Measurements from ENCODE around the gene PHIP.
"Not testable (repeated sequence)": the region's sequence is repeated elsewhere in the genome, so short reads cannot be mapped to it uniquely, and the experiment has no call there.

Gene PHIP

DNA sequence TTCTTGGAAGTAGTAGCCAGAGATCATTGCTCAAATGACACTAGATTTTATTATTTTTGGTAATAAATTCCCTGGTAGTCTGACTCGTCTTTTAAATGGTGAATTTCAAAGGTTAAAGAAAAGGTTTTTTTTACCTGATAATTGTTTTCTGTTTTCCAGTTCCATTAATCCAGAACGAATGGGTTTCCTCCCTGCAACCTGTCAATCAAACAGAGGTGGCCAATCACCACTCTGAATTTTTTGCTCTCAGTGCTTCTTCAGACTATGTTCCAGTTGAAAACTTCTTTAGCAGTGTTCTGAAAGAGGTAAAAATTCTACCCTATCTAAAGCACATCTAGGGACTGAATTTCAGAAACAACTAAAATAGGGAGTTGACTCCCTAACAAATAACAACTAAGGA, 73.8 kb downstream of the PHIP start:
- no peak for DNase-seq

DNA sequence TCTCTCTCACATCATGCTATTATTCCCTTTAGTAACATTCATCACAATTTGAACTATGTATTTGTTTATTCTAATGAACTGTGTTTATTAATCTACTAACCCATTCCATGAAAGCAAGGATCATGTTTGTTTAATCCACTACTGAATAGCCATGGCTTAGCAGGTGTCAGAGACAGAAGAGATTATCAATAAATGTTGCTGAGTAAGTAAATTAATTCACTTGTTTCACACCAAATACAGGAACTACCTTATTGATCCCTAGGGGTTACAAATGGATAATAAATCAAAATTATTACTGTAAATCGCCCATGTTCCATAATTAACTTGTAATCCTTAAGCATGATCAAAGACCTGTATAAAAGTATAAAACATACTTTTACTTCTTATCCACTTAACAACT, 76.6 kb downstream of the PHIP start:
- DNase-seq: no peak

DNA sequence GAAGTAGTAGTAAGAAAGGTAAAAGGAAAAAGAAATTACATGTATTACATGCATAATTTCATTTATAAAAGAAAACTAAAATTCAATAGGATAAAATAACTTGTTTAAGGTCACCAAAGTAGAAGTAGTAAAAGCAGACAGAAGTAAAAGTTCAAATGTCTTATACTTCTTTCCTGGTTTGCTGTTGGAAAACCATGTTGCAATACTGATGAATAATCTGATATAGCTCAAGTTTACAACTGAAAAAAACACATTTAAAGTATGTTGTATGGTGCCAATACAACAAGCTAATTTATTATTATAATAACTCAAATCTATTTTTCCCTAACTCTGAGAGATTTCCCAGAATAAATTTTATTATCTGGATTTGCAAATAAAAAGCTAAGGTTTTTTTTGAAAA, 78.3 kb downstream of the PHIP start:
- DNase-seq: no peak

DNA sequence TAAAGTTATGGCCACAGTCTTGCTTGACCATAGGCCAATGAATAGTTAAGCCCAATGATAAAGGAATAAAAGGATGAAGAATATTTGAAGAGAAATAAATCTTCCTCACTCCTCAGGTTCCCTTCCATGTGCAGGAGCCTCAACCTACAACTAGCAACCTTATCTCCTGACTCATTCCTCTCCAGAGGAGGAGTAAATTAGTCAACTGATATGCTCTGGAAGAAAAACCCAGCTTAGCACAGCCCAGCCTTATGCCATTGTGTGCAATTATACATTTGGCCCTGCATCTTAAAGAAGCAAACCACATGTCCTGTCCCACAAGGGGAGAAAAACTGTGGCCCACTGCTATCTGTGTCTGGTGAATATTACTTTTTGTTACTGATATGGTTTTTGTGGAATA, 82.1 kb downstream of the PHIP start:
- DNase-seq: no peak

DNA sequence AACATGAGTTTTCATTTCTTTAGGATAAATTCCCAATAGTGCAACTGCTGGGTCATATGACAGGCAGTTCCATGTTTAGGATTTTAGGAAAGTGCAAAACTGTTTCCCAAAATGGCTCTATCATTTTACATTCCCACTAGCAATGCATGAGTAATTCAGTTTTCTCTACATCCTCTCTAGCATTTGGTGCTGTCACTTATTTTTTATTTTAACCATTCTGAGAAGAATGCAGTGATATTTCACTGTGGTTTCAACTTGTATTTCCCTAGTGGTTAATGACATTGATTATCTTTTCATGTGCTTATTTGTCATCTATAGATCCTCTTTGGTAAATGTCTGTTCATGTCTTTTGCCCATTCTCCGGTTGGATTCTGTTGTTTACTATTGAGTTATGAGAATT, 82.7 kb downstream of the PHIP start:
- DNase-seq: no peak

DNA sequence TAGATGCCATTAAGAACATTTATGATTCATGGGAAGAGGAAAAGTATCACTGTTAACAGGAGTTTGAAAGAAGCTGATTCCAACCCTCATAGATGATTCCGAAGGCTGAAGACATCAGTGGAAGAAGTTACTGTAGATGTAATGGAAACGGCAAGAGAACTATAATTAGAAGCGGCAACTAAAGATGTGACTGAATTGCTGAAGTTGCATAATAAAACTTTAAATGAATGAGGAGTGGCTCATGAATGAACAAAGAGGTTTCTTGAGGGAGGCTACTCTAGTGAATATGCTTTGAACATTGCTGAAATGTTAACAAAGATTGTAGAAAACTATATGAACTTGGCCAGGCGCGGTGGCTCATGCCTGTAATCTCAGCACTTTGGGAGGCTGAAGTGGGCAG, 84.1 kb downstream of the PHIP start:
- no peak for DNase-seq

DNA sequence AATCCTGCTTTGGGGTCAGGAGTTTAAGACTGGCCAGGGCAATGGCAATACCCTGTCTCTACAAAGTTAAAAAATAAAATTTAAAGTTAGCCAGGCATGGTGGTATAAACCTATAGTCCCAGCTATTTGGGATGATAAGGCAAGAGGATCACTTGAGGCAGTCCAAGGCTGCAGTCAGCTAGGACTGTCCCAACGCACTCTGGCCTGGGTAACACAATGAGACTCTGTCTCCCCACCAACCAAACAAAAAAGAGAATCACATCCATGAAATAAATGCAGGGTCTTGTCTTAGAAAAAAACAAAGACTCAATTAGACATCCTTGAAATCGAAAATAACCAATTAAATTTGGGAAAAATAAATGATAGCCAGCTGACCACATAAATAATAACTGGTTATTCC, 88.9 kb downstream of the PHIP start:
- DNase-seq: no peak

DNA sequence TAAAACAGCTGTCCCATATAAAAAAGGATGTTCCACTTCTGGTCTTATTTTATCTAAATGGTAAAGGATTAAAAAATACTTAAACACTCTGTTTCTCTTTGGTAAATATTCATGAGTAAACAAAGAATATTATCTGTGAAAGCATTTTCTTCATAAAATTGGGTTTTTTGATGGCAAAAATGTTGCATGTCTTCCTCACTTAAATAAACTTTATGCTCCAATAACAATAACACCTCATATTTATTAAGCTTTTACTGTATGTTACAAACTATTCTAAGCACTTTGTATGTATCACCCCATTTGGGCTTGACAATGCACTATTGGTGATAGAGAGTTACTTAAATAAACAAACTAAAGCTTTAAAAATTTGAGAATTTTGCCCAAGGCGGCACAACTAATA, 91.9 kb downstream of the PHIP start:
- DNase-seq: no peak

GRCh38 chr6:78984225-78984950, 93.7 kb downstream of the PHIP start:
- no peak for DNase-seq

DNA sequence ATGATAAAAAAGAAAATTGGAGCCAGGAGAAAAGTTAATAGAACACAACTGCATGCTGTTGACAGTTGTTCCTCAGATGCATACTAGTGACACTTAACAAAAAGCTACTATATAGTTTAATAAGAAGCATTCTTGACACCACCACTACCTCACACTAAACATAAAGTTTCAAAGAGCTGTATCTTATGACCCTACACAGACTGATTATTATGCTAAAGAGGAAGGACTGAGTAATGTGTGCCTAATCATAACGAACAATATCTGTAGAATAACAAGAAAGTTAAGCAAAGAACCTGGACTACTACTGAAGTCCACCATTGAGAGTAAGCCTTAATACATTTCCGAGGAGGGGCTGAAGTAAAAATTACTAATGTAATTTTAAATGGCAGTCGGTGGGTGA, 110.9 kb downstream of the PHIP start:
- DNase-seq: no peak

GRCh38 chr6:78966542-78966941, 111.5 kb downstream of the PHIP start:
- no peak for DNase-seq

- no peak for DNase-seq
Measured at GRCh38 chr6:78962448-78962847, 115.6 kb downstream of the PHIP start.

DNA sequence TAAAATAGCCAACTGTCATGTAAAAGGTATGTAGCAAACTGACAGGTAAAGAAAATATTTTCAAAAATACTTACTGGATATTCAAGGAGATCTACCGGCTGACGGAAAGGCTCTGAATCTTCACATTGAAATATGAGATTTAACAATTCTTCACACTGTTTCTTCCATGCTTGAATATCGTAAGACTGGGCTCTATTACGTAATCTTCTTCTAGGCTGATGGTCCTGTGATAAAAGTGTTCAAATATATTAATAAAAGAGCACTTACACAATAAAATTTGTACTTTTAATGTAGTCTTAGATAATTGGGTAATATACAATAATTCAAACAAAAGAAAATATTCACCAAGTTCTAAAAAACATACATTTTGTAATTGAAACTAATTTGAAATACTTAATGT, 123.3 kb downstream of the PHIP start:
- DNase-seq: no peak

DNA sequence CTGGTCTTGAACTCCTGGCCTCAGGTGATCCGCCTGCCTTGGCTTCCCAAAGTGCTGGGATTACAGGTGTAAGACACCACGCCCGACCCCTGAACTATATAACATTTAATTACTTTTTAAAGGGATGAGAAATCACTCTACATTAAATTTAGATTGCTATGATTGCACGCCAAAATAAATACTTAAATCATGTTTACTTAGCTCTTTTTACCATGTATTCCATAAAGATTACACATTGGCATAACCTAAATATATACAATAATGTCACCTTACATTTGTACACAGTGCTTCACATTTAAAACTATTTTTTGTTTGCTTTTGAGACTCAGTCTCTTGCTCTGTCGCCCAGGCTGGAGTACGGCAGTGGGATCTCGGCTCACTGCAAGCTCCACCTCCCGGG, 124.3 kb downstream of the PHIP start:
- DNase-seq: no peak

- no peak for DNase-seq
Measured at GRCh38 chr6:78952362-78952761, 125.7 kb downstream of the PHIP start.

DNA sequence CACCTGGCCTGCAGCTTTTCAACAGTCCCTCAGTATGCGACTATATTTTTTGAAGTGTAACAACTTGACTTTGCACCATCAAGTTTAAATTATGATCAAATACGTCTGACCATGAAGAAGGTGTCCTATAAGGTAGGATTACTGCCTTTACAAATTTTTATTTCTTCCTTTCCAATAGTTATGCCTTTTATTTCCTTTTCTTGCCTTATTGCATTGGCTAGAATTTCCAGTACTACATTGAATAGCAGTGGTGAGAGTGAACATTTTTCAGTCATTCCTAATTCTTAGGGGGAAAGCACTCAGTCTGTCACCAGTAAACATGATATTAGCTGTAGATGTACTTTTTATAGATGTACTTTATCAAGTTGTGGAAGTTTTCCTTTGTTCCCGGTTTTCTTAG, 129.3 kb downstream of the PHIP start:
- DNase-seq: no peak

DNA sequence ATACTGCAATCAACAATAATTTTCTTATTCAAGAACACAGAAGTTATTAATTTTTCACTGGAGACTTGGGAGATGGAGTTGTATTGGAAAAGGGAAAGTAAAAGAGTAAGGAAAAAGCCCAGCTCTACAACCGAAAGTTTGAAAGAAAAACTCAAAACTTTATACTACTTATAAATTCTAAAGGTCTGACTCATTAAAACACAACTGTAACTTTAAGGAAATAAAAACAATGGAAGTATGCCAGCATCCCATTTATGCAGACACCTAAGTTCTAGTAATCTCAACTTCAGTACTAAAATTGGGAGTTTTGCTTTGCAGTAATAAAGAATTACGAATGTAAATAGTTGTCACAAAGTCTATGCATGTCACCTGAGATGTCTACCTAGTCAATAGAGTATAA, 130.1 kb downstream of the PHIP start:
- no peak for DNase-seq

- DNase-seq: no peak
Measured at GRCh38 chr6:78947529-78947928, 130.5 kb downstream of the PHIP start.

DNA sequence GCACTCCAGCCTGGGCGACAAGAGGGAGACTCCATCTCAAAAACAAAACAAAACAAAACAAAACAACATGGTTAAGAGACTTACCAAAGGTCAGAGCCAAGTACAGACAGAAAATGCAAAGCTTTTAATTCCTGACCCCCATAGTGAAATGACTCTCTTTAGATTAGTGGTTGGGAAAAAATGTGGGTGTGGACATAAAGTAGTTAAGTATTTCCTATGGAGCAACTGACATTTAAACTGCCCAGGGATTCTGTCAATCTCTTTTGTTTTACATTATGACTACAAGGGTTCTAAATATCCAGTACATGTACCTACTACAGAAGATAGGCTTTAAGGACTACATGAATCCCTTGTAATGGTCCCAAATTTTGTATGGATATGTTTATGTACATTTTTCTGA, 135.6 kb downstream of the PHIP start:
- no peak for DNase-seq

DNA sequence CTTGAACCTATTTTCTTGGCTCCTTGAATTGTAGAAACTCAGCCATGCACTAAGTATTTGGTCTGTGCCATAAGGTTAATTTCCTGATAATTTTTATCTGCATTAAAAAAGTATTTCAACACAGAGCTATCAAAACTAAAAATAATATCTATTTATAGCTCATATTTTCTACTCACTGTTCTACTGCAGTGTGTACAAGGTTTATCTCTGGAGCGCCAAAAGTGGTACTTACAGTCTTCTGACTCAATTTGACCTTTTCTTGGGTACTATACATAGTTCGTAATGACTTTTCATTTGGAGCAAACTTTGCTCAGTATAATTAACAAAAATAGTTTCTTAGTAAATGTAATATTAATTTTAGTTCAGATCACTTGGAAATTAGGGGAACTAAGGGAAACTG, 141.5 kb downstream of the PHIP start:
- no peak for DNase-seq

DNA sequence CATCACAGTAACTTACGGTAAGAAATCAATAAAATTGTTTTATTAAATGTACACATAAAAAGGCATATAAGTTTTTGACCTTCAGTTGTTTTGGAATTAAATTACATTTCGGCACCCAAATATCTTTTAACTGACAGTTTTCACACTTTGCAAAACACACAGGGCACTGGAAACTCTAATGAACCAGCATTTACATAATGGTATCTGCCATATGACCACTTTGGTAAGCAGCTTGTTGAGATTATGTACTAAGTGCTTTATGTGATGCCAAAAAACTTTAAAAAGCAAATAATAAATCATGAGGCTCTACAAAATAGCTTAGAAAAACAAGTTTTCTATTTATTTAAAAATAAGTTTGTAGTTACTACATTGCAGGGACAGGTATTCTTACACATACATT, 142.5 kb downstream of the PHIP start:
- no peak for DNase-seq

- DNase-seq: no peak
Measured at GRCh38 chr6:78925317-78925716, 152.7 kb downstream of the PHIP start.

DNA sequence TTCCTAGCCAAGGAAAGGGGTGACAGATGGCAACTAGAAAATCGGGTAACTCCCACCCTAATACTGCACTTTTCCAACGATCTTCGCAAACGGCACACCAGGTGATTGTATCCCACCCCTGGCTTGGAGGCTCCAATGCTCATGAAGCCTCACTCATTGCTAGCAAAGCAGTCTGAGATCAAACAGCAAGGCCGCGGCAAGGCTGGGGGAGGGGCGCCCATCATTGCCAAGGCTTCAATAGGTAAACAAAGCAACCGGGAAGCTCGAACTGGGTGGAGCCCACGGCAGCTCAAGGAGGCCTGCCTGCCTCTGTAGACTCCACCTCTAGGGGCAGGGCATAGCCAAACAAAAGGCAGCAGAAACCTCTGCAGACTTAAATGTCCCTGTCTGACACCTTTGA, 156.9 kb downstream of the PHIP start:
- not testable (repeated sequence) for DNase-seq

- DNase-seq: no peak
Measured at GRCh38 chr6:78917788-78918187, 160.3 kb downstream of the PHIP start.

DNA sequence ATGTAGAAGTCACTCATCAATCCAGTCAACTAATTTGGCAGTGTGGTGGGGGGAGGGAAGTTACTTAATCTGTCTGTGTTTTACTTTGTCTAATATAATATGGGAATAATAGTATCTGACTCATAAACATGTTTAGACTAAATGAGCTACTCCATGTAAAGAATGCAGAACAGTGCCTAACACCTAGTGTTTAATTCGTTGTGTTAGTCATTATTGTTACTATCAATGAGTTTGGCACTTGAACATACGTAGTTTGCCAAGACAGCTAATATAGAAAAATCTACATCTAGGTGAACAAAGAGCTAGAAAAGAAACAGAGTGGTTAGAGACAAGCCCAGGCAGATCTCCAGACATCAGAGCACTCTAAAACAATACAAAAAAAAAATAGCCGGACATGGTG, 161.6 kb downstream of the PHIP start:
- no peak for DNase-seq

All from stimulated activated CD4-positive, alpha-beta T cell treated with anti-CD3 and anti-CD28 coated beads, Interleukin-12 subunit alpha, Interleukin-12 subunit beta, amount 100 ng/mL, for 4 hours (primary cell).